Keratinocyte (primary cell): ENCODE results near the gene MAPK1.
"Not testable (repeated sequence)": the region's sequence is repeated elsewhere in the genome, so short reads cannot be mapped to it uniquely, and the experiment has no call there.

ENCODE experiments used
- EZH2 ChIP-seq: IDR thresholded peaks from one replicate; pipeline ENCODE4 v1.6.1; 2012; ENCODE audit warnings: inconsistent platforms, mild to moderate bottlenecking, low read length, moderate library complexity
- TF ChIP-seq, protein P1 (sequence below), 3 experiments: IDR thresholded peaks in 1 of 3; conservative IDR thresholded peaks in 1 of 3; optimal IDR thresholded peaks in 1 of 3; 2 replicates in 2 of 3; 3 replicates in 1 of 3; pipeline versions ENCODE3 to v1.5.1; 2011; ENCODE audit warnings: low read length in 3 of 3, mild to moderate bottlenecking in 3 of 3, moderate library complexity in 2 of 3, control low read depth in 1 of 3, inconsistent platforms in 1 of 3; ENCODE audit not compliant: insufficient read depth in 2 of 3; ENCODE audit errors: extremely low read depth in 1 of 3

DNA sequence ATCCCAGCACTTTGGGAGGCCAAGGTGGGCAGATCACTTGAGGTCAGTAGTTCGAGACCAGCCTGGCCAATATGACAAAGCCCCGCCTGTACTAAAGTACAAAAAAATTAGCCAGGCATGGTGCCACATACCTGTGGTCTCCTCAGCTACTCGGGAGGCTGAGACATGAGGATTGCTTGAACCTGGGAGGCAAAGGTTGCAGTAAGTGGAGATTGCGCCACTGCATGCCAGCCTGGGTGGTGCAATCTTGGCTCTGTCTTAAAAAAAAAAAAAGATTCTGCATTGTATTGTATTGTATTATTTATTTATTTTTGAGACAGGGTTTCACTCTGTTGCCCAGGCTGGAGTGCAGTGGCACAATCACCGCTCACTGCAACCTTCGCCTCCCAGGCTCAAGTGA is 122.5 kb downstream of the MAPK1 start:
- TF ChIP-seq, protein P1, sequence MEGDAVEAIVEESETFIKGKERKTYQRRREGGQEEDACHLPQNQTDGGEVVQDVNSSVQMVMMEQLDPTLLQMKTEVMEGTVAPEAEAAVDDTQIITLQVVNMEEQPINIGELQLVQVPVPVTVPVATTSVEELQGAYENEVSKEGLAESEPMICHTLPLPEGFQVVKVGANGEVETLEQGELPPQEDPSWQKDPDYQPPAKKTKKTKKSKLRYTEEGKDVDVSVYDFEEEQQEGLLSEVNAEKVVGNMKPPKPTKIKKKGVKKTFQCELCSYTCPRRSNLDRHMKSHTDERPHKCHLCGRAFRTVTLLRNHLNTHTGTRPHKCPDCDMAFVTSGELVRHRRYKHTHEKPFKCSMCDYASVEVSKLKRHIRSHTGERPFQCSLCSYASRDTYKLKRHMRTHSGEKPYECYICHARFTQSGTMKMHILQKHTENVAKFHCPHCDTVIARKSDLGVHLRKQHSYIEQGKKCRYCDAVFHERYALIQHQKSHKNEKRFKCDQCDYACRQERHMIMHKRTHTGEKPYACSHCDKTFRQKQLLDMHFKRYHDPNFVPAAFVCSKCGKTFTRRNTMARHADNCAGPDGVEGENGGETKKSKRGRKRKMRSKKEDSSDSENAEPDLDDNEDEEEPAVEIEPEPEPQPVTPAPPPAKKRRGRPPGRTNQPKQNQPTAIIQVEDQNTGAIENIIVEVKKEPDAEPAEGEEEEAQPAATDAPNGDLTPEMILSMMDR (optimal IDR thresholded peaks at IDR 0.05 in 1 of 3, IDR thresholded peaks at IDR 0.05 in 1 of 3, conservative IDR thresholded peaks at IDR 0.05 in 1 of 3; ENCODE audit: extremely low read depth in 1 of 3, insufficient read depth in 2 of 3, low read length in 3 of 3) = not testable (repeated sequence)
- TF ChIP-seq EZH2 = not testable (repeated sequence)
